ENCODE data around the gene ANKRD50.

The ANKRD50 gene, protein sequence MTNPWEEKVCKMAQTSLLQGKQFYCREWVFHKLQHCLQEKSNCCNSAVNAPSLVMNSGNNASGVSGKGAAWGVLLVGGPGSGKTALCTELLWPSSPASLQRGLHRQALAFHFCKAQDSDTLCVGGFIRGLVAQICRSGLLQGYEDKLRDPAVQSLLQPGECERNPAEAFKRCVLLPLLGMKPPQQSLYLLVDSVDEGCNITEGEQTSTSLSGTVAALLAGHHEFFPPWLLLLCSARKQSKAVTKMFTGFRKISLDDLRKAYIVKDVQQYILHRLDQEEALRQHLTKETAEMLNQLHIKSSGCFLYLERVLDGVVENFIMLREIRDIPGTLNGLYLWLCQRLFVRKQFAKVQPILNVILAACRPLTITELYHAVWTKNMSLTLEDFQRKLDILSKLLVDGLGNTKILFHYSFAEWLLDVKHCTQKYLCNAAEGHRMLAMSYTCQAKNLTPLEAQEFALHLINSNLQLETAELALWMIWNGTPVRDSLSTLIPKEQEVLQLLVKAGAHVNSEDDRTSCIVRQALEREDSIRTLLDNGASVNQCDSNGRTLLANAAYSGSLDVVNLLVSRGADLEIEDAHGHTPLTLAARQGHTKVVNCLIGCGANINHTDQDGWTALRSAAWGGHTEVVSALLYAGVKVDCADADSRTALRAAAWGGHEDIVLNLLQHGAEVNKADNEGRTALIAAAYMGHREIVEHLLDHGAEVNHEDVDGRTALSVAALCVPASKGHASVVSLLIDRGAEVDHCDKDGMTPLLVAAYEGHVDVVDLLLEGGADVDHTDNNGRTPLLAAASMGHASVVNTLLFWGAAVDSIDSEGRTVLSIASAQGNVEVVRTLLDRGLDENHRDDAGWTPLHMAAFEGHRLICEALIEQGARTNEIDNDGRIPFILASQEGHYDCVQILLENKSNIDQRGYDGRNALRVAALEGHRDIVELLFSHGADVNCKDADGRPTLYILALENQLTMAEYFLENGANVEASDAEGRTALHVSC (N-terminal part only)

DNA sequence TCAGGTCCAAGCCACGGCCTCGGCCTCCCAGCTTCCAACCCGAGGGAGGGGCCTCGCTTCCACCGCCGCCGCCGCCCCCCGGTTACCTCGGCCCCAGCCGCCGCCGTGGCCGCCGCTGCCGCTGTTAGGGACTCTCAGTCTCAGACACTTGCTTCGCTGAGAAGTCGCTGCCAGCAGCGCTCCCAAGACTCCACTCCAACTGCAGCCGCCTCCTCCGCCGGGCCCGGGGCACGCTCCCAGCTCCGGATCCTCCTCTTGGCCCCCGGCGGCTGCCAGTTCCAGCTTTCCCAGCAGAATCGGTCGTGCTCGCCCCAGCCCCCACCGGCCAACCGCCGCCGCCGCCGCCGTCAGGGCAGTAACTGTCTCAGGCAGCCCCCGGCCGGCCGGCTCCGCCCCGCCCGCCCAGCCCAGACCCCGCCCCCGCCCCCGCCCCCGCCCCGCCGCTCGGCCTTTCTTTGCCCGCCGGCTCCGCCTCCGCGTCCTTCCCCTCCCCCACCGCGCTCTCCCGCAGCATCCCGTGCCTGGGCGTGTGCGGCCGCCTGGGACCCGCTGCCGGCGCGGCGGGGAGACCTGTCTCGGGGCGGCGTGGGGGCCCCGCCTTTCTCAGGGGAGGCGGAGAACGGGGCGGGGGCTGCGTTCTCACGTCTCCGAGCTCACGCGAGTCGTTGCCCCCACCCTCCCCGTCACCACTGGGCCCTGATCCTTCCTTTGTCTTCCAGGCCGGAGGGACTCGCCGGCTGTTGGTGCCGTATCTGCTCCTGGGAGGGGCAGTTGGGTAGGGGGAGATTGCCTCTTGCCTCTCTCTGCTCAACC lies at the start of gene ANKRD50:
Gene ANKRD50 (minus strand): TSS at position 361 of the 813 bp plus-strand sequence. CDS start 2,221 bp downstream, outside the sequence.
- DNase-seq: peak; percentile 97

DNA sequence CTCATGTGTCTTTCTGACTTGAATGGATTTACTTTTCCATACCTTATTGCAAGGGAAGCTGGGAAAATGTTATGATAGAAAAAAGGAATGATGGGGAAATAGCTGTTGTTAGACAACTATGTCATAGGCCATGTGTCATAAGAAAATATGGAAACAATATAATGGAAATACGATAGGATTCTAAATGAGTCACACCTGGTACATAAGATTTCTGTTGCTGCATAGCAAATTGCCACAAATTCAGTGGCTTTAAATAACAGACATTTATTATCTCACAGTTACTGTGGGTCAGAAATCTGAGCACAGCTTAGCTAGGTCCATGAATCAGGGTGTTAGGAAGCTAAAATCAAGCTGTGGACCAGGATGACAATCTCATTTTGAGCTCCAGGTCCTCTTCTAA lies 44.6 kb upstream of the ANKRD50 start:
- no peak for DNase-seq

DNA sequence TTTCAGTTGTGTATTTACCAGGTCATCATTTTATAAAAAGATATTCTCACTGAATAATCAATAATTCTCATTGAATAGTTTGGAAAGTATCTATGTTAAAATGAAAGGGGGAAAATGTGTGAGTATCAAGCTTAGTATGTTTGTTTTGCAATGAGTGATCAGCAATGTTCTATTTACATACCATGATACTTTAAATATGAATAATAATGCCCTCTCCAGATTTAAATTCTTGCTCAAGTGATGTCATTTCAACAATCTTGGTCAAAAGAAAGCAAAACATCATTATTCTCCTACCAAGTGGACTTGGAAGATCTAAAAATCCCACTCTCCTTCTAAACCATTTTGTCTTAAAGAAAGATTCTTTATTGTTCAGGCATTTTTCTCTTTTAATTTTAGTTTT lies 42.1 kb upstream of the ANKRD50 start:
- DNase-seq: no peak

DNA sequence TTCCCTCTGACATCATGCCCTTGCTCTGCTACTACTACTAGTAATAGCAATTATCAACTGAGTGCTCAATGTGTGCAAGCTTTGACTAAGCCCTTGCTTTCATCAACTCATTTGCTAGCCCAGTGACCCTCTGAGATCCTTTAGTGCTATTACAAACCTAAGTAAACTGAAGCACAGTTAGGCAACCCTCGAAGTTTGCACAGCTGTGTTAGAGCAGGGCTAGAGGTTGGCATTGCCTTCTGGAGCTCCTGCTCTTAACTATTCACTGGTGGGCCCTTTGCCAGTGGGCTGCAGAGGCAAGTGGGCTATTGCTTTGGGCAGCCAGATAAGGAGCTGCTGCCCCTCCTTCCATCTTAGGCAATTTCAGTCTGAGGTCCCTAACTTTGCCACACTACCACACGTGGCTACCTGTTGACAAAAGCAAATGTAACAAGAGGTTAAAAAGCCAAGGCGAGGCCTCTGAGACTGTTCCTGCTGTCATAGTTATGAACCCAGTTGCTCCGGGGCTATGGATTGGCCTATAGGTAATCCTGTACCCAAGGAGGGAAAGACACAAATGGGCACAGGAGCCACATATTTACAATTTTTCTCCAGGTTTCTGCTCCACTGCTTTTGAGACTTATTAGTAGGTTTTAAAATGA lies 41.5 kb upstream of the ANKRD50 start:
- peak; percentile 16 for DNase-seq

DNA sequence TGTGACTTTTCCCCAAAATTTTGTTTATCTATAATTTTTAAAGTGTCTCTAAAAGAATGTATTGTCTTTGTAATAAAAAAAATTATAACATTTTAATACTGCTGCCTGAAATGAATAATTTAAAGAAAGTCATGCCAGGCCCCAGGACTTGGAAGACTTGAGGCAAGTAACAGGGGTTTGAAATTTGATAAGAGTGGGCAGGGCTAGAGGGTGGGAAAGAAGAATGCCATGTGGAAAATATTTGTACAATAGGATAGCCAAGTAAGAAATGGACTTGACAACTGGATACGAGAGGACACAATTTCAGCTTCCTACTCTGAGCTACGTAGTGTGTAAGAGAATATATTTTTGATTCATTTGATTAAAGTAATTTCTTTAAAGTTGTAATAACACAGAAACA lies 36.9 kb upstream of the ANKRD50 start:
- no peak for DNase-seq

DNA sequence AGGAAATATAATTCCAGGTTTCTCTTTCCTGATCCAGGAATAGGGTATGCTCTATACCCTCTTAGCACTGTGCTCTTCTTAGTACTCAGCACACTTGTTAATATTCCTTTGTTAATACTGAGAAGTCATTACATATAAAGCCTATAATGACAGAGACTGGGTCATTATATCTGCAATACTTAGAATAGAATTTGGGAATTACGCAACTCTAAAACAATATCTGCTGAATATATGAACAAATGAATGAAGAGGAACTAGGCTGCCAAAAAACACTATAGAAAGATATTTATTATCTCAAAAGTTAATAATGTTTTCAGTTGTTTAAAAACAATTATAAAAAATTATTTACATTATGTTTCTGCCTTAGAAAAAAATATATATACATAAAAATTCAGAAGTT lies 36.4 kb upstream of the ANKRD50 start:
- DNase-seq: no peak

DNA sequence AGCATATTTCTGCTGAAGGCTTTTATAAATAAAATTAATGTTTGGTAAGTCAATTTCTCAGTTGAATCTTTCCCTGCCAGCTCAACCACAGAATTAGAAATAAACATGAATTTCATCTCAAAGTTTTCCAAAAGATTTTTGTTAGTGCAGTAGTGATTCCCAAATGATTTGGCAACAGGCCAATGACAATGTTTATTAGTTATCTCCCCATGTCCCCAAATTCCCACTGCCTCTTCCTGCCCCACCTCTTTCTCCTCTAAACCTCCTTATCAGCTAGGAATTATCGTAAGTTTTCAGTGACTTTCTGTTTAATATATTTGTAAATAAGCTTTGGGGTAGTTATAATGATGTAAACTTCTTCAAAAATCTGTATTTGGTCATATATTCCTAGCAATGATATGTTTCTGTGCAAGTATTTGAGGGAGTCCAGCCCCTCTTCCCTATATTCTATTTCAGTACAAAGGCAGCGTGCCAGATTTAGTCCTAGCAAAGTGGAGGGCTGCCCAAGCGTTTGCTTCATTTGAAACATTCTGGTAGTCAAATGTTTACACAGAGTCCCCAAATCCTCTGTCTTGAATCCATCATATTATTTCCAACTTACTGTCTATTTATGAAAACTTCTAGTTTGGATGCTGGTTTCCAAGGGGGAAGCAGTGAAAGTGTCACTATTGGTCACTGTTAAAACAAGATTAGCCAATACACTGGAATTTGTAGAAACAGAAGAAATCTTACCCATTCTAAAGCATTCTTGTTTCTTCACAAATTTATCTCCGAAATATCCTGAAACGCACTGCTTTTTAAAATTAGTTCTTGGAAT lies 33.7 kb upstream of the ANKRD50 start:
- no peak for DNase-seq

DNA sequence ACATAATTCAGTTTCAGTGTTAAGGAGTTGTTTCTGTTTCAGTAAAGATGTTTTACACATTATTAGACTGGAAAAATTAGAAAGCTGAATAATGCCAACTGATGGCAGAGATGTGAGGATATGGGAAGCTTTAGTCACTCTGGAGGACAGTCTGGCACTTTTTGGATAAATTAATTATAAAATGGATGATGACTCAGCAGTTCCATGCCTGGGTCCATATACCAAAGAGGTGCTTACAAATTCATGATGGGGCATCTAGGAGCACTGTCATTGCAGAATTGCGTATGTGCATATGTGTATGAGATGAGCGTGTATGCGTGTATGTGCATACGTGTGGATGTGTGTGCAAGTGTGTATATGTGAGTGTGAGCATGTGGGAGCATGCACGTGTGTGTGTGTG lies 31.2 kb upstream of the ANKRD50 start:
- DNase-seq: no peak

DNA sequence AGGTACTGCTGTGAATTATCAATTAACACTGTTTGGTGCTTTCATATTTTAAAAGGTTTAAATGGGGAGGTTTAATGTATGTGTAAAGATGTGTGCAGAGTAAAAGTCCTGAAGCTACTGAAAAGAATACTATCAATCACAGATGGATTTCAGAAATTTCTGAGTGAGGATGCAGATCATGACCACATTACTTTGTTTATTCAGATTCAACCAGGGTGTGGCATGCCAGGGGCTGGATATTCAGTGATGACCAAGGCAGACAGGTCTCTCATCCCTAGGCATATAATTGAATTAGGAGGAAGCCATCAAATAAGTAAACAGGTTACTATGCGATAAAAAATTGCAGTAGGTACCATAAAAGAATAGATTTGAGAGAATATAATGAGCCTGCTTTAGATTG lies 28.0 kb upstream of the ANKRD50 start:
- DNase-seq: no peak

DNA sequence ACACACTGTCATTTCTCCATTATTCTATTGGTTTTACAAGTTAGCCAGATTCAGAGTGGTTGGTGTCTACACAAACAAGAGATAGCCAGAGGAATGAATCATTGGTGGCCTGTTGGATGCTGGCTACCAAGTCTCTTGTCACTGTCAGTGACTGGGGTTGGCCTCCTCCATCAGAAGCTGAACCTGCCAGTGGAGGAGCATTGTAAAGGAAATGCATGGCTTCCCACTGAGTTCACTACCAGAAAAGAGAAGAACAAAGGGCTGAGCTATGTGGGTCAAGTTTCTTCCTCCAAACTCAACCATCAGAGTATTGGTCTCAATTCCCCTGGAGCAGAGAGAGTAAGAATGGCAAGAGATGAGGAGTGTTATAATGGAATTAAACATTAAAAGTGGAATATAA lies 26.5 kb upstream of the ANKRD50 start:
- no peak for DNase-seq

DNA sequence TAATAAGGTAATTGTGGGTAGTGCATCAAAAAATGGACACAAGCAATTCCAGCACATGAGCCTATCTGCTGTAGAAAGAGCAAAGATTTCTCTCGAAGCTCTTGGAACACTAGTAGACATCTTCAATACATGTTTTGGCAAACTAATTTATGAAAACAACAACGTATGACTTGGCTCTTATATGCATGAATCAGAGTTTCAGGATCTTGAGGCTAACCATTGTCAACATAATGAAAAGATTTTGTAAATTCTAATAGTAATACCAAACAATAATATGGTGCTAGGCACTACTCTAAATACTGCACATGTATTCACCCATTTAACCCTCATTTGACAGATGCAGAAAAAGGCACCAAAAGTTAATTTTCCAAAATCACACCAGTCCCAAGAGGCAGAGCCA lies 25.1 kb upstream of the ANKRD50 start:
- DNase-seq: no peak

DNA sequence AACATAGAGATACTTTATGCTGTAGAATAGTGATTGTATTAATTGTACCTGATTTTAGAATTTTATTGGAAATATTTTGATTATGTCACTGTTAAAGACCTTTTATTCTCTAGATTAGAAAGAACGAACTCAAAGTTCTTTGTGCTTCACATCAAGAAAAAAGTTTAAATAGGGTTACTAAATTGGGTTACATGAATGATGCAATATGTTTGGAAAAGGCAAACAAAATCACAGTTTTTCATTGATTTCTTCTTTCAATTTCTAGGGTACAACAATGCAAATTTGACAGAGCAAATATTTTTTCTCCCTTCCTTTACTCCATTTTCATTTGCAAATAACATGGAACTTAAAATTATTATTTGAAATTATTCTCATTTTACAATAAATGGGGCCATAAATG lies 24.0 kb upstream of the ANKRD50 start:
- DNase-seq: no peak

DNA sequence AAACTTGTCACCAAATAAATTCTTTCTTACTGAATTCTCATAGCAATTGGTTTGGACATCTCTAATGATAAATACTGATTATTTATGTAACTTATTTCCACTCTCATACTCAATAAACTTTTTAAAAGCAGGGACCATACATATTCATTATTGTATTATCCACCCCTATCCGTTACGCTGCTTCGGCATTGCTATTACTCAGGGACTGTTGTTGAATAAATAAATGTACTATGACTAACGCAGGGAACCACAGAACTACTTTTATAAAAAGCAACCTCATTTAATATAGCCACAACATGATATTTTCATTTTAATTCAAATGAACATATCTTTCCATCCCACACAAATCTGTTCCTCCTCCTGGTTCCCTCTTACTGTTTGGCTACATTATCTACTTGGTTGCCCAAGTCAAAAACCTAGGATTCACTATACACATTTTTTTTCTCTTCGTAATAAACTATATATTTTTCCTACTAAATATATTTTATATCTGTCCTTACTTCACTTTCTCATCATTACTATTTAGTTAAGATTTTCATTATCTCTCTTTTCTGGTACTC lies 14.9 kb upstream of the ANKRD50 start:
- no peak for DNase-seq

DNA sequence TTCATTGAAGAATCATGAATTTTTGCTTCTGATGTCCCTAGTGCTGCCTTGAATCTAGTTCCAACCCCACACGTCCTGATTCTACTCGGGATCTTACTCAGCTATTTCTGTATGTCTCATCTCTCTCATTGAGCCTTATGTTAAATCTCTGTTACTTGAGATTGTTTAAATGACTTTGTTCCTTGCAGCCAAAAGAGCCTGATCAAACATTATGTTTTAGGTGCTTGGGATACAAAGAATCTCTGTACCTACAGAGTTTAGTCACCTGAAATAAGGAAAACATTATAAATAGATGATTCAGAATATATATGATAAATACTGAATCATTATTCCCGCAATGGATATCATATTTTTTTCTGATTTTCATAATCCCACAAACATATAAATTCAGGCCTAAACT lies 13.7 kb upstream of the ANKRD50 start:
- DNase-seq: no peak

DNA sequence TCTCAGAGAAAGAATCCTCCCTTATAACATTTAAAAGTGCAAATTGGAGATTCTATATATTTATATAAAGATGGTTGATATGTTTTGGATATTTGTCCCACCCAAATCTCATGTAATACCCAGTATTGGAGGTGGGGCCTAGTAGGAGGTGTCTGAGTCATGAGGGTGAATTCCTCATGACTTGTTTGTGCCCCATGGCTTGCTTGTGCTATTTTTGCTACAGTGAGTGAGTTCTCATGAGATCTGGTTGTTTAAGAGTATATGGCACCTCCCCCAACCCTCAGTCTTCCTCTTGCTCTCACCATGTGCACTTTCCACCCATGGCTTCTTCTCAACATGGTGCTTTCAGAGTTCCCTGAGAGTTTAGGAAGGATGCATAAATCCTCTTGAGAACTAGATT lies 9.5 kb upstream of the ANKRD50 start:
- DNase-seq: no peak

DNA sequence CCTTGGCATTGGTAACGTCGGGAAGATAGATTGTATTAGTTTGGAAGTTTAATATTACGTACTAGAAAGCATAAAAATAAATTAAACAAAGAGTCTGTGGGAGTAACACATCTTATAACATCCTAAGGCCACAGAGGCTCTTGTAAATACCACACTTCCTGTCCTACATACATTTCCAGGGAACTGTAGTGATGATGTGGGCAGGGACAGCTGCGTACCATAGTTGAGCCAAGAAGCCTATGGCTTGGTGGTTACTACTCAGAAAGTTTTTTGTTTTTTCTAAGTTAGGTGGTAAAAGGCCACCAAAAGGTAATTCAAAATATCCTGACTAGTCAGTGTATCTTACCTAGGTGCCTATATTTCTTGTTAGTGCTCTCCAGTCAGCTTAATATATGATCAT lies 4.6 kb upstream of the ANKRD50 start:
- no peak for DNase-seq

DNA sequence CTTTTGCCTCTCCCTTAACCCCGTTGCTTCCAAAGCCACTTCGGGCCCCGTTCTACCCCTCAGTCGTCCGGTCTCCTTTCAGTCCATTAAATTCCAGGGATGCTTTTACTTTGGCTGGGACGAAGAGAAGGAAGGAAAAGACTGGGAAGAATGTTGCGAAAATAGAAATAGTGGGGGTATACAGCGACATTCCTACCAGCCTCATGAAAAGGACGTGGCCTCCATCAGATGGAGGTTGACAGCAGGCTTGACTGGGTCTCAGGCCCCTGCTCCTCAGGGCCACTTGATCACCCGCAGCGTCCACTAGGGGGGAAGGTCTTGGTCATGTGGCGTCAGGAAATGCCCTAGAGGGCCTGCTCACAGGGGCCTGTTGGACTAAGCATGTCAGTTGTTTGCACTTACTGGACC lies 657 bp upstream of the ANKRD50 start:
- peak; percentile 59 for DNase-seq

DNA sequence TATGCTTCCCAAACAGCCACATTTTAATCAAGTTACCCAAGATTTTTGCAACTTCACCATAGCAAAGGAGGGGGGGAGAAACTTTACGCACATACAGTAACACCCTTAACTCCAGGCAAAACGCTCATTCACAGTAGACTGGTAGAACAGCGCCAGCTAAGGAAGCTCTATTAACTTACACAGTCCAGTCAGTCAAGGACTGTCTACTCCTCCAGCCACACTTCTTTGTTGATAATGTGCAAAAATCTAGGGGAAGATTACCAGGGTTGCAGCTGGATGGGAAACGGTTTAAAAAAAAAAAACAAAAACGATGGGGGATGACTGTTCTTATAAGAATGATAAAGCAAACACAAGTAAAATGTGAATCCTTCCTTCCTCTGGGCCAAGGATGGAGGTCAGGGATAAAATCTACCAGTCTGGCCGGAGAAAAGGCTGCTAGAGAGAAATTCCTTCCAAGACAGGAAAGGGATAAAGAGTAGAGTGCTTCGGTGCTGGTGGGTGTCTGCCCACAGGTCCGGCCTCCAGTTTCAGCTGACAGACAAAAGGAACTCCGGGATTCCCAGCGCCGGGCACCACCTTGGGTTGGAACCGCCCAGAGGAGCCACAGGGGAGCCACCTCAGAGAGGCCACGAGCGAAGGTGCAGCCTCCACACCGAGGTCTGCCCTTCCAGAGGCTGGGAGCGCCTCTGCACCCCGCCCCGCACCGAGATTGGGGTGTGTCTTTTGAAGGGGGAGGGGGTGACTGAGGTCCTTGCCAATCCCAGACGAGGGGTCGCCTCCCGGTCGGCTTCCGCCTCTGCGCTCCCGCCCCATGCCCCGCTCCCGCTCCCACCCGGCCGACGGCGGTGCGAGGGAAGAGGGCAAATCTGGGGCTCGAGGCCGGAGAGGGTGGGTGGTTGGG lies 811 bp downstream of the ANKRD50 start:
- DNase-seq: peak; percentile 52

DNA sequence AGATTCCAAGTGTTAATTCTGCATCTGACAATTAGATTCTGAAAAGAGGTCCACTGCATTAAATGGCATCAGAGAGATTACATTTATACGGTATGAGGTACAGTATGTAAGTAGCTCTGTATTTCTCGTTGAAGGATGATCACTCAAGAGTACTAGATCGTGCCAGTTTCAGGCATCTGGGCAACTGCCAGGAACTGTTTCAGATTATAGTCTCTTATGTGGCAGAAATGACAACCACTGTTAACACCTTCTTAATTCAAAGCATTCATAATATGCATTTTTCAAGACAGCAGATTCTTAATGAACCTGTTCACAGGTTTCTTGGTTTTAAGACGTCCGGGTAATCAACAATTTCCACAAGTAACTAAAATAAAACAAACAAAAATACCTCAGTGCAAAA lies 1.6 kb downstream of the ANKRD50 start:
- peak; percentile 3 for DNase-seq
